KOPT-K1 (cell line): ENCODE measurements around the gene MAN1A1.

ENCODE experiments used
- H3K27ac ChIP-seq: fragments of 200-600 bp; sonication (generic); 2 replicates; pipeline ENCODE4 v1.5.1; 2016; ENCODE audit warnings: antibody characterized with exemption, mild to moderate bottlenecking, low read depth, low read length; ENCODE audit not compliant: poor library complexity, severe bottlenecking
- H3K36me3 ChIP-seq: fragments of 200-600 bp; sonication (generic); 2 replicates; pipeline ENCODE4 v1.5.1; 2017; ENCODE audit warnings: antibody characterized with exemption, mild to moderate bottlenecking, low read length, moderate library complexity; ENCODE audit not compliant: insufficient read depth
- H3K9me3 ChIP-seq: fragments of 200-600 bp; sonication (generic); 2 replicates; pipeline ENCODE4 v1.5.1; 2017; ENCODE audit warnings: antibody characterized with exemption, low read length, mild to moderate bottlenecking; ENCODE audit not compliant: insufficient read depth, poor library complexity, severe bottlenecking

The MAN1A1 gene

DNA sequence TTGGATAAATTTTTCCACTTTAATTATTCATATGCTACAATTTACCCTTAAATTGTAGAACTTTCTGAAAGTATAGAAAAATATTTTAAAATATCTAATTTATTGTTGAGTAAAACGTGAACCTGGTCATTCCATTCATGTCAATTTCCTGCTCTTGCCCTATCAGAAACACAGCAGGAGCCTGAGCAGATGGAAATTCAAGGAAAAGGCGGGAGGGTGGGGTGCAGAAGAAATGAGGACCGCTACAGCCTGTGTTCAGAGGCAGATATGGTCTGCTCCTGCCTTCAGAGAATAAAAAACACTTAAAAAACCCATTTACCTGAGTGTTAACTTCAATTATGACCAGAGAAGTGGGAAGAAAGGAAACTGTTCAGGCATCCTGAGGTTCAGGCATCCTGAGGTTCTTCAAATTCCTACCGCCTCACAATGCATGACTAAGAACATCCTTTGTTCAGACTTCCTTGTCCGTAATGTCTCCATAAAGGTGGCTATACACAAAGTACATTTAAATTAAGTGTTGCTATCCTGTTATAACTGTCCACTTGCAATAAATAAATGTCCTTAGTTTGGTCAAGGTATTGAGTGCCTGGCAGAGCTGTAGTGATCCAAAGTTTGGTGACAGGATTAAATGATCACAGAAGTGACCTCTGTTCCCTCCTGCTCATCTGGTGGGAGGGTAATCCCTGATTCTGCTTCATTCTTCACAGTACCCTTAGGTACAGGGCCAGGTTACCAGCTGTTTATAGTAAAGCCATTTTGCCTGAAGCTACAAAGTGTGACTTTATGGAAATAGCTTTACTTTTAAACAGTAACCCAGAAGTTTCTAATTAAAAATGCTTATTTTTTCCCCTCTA is 109.1 kb downstream of the MAN1A1 start:
- Histone ChIP-seq H3K27ac (no peak overlapping the region), H3K9me3 (peaks cover 8% of the 10 kb centered on the region), H3K36me3 (peaks cover 15% of the 10 kb centered on the region)

DNA sequence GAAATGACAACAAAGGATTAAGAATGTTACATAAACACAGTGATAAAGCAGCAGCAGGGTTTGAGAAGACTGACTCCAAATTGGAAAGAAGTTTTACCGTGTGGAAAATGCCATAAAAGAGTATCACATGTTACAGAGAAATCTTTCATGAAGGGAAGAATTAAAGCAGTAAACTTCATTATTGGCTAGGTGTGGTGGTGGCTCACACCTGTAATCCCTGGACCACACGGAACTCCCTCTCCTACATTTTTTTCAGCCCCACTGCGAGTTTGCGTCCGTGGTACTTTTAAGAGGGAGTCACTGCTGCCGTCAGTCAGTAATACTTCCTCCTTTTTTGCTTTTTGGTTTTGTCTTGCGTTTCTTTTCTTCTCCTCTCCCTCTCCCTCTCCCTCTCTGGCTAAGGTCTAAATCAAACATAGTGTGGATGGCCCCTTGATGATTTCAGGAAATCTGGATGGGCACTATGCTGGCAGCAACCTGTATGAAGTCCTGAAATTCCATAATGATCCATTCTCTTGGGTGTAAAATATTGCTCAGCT is 112.3 kb downstream of the MAN1A1 start:
- Histone ChIP-seq H3K9me3 (peaks cover 8% of the 10 kb centered on the region), H3K27ac (no peak overlapping the region), H3K36me3 (peaks cover 23% of the 10 kb centered on the region)

DNA sequence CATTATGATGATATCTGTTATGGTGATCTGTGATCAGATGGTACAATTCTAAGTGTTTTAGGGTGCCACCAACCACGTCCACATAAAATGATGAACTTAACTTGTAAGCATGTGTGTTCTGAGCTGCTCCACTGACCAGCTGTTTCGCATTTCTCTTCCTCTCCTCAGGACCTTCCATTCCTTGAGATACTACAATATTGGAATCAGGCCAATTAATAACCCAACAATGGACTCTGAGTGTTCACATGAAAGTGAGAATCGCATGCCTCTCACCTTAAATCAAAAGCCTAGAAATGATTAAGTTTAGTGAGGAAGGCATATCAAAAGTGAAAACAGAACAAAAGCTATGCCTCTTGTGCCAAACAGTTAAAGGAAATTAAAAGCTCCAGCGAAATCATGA is 114.6 kb downstream of the MAN1A1 start:
- Histone ChIP-seq H3K27ac (no peak overlapping the region), H3K36me3 (peaks cover 23% of the 10 kb centered on the region)

DNA sequence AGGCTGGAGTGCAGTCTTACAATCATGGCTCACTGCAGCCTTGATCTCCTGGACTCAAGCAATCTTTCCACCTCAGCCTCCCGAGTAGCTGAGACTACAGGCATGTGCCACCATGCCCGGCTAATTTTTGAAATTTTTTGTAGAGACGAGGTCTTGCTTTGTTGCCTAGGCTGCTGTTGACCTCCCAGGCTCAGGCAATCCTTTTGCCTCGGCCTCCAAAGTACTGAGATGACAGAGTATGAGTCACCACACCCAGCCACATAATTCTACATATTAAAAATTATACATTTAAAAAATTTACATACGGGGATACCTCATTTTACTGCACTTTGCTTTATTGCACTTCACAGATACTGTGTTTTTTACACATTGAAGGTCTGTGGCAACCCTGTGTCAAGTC is 115.1 kb downstream of the MAN1A1 start:
- Histone ChIP-seq H3K36me3 (peaks cover 23% of the 10 kb centered on the region), H3K9me3 (peaks cover 8% of the 10 kb centered on the region), H3K27ac (no peak overlapping the region)

More for the DNA sequence above, 114.6 kb downstream of the MAN1A1 start:
- peaks cover 8% of the 10 kb centered on the region for H3K9me3 ChIP-seq

DNA sequence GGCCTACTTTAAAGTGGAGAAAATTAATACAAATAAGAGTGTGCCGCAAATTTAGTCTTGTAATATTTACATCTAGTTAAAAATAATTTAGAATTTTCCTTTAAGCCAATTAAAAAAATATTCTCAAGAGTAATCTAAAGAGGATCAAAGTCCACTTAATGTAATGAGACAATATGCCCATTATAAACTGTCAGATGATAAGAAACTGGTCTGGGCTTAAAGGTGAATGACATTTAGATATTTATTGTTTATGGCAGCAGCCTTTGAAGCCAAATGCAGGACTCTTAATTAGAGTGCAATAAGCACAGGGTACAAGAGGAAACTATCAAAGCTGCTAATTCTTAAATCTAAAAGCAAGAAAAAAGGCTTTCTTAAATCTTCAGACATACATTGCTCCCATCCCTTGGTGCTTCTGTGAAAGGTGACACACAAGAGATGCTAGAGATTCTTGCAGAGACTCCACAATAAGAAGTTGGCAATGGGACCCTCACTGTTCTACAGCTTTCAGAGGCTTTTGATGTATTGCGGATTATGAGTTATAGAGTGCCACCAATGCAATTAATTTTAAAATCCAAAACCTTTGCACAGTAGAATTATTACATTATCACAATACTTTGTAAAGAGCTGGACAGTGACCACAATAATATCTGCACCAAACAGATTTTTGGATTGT is 116.1 kb downstream of the MAN1A1 start:
- no peak overlapping the region for H3K27ac ChIP-seq
- peaks cover 23% of the 10 kb centered on the region for H3K36me3 ChIP-seq
- H3K9me3 ChIP-seq = peaks cover 8% of the 10 kb centered on the region

DNA sequence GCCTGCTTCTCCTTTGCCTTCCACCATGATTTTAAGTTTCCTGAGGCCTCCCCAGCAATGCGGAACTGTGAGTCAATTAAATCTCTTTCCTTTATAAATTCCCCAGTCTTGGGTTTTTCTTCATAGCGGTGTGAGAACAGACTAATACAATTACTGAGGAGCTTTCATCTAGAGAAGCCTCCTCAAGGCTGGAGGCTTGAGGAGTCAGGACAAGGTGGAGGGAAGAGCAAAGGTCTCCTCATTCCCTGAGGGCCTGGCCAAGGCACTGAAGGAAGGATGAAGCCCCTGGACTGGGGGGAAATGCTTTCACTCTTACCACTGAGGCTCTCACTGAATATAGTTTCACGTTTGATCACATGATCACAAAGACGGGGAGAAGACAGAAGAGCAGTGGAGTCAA is 118.2 kb downstream of the MAN1A1 start:
- H3K9me3 ChIP-seq = peaks cover 5% of the 10 kb centered on the region
- H3K36me3 ChIP-seq = peaks cover 17% of the 10 kb centered on the region
- H3K27ac ChIP-seq = no peak overlapping the region

DNA sequence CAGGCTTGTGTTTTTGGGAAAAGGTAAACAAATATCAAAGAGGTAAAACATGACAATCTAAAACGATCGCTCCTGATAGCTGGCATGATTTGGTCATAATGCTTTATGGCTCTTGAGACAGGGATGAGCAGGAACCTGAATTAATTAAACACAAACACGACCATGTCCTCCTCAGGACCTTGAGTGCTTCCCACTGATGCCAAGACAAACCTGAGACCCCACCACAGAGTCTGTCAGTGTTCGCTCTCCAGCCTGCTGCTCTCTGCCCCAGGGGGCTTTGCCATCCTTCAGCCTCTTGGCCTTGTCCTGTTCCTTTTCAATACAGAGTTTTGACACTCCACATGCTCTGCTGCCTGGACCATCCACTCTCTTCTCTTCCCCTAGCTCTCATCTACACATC is 119.4 kb downstream of the MAN1A1 start:
- H3K9me3 ChIP-seq = no peaks in the 10 kb centered on the region
- no peak overlapping the region for H3K27ac ChIP-seq
- peaks cover 5% of the 10 kb centered on the region for H3K36me3 ChIP-seq

DNA sequence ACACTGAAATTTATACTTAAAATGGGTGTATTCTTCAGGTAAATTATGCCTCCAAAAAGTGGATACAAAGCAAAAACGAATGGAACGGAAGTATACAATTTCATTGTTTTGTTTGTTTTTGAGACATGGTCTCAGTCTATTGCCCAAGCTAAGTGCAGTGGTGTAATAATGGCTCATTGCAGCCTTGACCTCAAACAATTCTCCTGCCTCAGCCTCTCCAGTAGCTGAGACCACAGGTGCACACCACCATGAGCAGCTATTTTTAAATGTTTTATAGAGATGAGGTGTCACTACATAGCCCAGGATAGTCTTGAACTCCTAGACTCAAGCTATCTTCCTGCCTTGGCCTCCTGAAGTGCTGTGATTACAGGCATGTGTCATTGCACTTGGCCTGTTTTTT is 122.2 kb downstream of the MAN1A1 start:
- Histone ChIP-seq H3K27ac (no peak overlapping the region), H3K9me3 (no peaks in the 10 kb centered on the region), H3K36me3 (no peaks in the 10 kb centered on the region; the same call in 1 of the 2 replicates)

DNA sequence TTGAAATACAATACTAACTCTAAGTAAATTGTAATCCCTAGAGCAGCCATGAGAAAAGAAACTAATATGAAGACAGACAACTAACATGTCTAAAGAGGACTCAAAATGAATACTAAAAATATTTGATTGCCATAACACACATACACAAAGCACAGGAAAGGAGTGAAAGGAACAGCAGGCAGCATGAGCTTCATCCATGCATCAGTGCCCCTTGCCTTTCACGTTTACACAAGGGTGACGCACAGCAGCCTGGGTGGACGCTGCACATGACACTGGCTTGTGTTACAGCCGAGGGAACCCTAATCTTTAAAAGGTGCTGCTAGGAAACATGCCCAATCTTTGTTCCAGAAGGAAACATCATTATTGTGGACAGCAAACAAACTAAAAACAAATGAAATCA is 123.5 kb downstream of the MAN1A1 start:
- Histone ChIP-seq H3K27ac (no peak overlapping the region), H3K9me3 (no peaks in the 10 kb centered on the region), H3K36me3 (no peaks in the 10 kb centered on the region; the same call in 1 of the 2 replicates)

DNA sequence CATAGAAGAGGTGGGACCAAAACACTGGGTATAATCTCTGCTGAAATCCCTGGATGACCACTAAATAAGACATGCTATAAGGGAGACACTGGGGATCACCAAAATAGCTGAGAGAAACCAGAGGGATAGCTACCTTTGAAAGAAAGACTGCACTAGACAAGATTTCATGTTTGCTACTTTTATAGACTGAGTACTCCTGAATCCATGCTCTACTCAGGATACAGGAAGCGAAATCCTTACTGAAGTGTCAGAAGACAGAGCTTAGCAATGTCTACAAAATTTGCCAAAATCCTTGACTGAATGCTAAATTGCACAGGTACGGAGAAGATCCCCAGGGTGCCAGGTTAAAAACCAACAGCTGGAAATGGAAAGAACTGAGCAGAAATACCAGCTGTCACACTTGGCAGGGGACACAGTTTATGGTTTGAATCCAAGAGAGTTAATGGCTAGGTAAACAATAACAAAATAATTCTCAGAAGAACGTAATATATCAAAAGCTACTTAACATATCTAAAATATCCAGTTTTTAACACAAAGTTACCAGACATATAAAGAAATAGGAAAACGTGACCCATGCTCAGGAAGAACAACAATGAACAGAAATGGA is 125.4 kb downstream of the MAN1A1 start:
- Histone ChIP-seq H3K27ac (no peak overlapping the region), H3K36me3 (no peaks in the 10 kb centered on the region), H3K9me3 (no peaks in the 10 kb centered on the region)

DNA sequence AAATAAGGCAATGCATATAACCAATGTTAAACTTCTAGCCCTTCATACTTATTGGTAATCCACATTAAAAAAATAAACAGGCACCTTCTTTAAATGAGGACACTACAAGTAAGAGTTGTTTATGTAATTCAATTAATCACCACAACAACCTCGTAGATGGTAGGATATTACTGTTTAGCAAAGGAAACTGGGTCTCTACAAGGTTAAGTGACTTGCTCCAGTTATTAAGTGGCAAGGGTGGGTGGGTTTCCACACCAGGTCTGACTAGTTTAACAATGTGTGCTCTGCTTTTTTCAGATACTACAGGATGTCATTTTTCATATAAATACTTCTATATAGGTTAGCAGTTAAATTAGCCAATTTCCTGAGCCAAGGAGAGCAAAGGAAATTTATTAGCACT is 129.1 kb downstream of the MAN1A1 start:
- Histone ChIP-seq H3K36me3 (no peaks in the 10 kb centered on the region), H3K9me3 (no peaks in the 10 kb centered on the region), H3K27ac (no peak overlapping the region)

DNA sequence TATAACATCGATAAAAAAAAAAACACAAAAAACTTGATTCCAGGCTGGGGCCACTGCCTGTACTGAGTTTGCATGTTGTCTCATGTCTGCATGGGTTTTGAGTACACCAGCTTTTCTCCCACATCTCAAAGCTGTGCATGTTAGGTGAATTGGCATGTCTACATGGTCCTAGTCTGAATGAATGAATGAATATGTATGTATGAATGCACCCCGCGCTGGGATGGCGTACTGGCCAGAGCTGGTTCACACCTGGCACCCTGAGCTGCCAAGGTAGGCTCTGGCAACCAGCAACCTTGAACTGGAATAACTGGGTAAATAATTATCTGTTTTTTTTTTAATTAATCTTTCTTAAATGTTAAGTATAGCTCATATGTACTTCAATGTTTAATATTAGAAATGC is 131.0 kb downstream of the MAN1A1 start:
- Histone ChIP-seq H3K9me3 (no peaks in the 10 kb centered on the region), H3K27ac (no peak overlapping the region), H3K36me3 (no peaks in the 10 kb centered on the region)

DNA sequence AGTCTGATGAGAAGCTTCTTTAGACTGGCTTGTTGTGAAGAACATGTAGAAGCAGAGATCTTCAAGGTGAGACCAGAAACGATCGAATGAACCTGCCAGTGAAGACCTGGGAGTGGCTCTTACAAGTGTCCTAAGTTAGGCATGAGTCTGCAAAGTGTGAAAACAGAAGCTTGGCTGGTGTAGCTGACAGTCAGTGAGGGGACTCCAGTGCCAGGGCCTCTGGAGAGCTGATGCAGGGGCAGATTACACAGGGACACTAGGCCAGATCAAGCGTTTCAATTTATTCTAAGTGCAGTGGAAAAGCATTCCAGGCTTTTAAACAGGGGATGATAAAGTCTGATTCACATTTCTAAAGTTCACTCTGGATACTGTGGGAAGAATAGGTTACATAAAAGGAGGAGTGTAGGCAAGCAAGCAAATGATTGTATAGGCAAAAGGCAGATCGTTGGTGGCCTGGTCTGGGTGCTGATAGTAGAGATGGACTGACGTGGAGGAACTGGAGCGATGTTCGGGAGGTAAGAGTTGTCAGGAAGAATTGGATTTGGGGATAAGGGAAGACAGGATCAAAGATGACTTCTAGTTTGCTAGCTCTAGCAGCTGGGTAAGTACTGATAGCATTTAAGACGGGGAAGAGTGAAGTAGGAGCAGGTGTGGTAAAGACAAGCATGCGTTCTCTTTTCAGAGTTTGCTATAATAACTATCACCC is 133.5 kb downstream of the MAN1A1 start:
- Histone ChIP-seq H3K9me3 (no peaks in the 10 kb centered on the region), H3K27ac (no peak overlapping the region), H3K36me3 (no peaks in the 10 kb centered on the region)

DNA sequence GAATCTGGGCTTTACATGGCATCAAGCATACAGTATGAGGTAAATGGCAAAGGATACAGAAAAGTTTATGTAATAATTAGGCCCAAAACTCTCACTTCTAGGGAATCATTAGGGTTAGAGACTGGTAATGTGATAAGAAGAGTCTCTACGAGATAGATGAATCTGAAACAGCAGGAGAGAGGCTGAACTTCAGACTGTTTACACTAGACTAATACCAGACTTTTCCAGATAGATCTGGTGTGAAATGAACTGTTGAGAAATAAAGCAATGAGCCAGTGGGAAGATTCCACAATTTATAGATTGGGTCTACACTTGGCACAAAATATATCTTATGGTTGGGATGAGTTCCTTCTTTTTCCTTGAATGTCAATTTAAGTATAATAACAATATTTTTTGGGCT is 134.3 kb downstream of the MAN1A1 start:
- Histone ChIP-seq H3K9me3 (no peaks in the 10 kb centered on the region), H3K36me3 (no peaks in the 10 kb centered on the region)

DNA sequence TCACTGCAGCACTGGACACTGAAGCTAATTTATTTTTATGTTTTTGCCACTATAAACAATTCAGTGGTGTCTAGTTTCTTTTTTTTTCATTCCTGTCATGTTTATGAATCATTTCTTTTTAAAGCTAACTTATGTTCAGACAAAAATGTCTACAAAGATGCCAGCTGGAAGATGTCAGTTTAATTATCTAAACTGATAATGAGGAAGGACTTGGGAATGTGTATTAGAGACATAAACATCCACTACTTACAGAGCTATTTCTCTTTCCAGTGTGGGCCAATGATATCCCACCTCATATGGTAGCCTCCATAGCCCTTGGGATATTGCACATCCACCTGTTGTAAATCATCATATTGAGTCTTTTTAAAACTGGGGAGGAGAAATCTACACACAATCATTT is 139.0 kb downstream of the MAN1A1 start:
- no peak overlapping the region for H3K27ac ChIP-seq
- no peaks in the 10 kb centered on the region for H3K9me3 ChIP-seq
- H3K36me3 ChIP-seq = no peaks in the 10 kb centered on the region

More for the DNA sequence above, 134.3 kb downstream of the MAN1A1 start:
- no peak overlapping the region for H3K27ac ChIP-seq
